ENCODE data around the gene ADCK1.

- TF ChIP-seq POLR2A (IDR thresholded peaks at IDR 0.05) (no peak), CTCF (IDR thresholded peaks at IDR 0.05) (no peak)
Measured at GRCh38 chr14:77866932-77867331, 67.0 kb downstream of the ADCK1 start.

Measured in vagina (tissue), 2 donors.